Dendritic cell treated with granulocyte-macrophage colony-stimulating factor and Interleukin-4, amounts not matched to agents 40 ng/mL and 50 ng/mL, for 4 days (primary cell): ENCODE results near the gene SKAP1.

Experiments used
- H3K27ac Mint-ChIP-seq: one replicate; pipeline ENCODE4 v1.8.0; 2022; ENCODE audit warnings: mild to moderate bottlenecking, mixed read lengths
- H3K27me3 Mint-ChIP-seq: one replicate; pipeline ENCODE4 v1.8.0; 2022; ENCODE audit warnings: mild to moderate bottlenecking, mixed read lengths
- H3K36me3 Mint-ChIP-seq: one replicate; pipeline ENCODE4 v1.8.0; 2022; ENCODE audit warnings: low read depth, mixed read lengths
- H3K4me1 Mint-ChIP-seq: one replicate; pipeline ENCODE4 v1.8.0; 2022; ENCODE audit warnings: low read depth, mixed read lengths
- H3K4me3 Mint-ChIP-seq: one replicate; pipeline ENCODE4 v1.8.0; 2022; ENCODE audit warnings: mild to moderate bottlenecking, moderate library complexity, mixed read lengths
- H3K9me3 Mint-ChIP-seq: one replicate; pipeline ENCODE4 v1.8.0; 2022; ENCODE audit warnings: mixed read lengths
- intact Hi-C: fragments of 100-400 bp; cut with micrococcal nuclease; formaldehyde crosslinking; loops from one replicate; pipeline ENCODE4 v1.15.0; 2022

The SKAP1 gene

DNA sequence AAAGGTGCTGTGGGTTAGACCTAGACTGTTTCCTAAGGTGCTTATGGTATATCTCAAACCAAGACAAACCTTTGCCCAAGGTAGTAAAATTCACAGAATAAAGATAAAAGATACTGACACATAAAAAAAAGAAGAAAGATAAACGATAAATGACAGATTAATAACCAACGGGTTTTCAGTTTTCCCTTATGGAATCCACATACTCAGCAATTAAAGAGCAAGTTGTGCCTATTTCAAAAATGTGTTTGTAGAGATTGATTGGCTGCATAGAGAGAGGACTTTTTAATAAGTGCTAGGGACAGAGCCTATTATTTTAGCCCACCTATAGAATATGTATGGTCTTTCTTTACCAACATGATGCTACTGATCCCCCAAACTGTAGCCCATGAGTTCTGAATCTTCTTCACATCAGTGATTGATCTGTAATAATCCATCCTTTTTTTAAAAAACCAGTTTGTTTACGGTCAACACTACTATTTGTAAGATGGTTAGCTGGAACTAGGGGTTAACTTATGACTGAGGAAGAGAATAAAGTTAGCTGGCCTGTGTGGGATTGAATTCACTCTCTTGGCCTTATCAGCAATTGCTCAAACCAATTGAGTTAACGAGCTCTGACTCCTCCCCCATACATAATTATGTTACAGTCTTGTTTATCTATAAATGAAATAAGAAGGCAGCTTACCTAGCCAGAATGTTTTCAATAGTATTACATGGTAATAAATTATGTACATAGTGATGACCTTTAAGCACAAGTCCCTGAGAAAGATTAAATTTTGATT is 268.7 kb downstream of the SKAP1 start:
- H3K9me3 Mint-ChIP-seq: no peaks in the 10 kb centered on the region
- H3K27me3 Mint-ChIP-seq: peaks cover 6% of the 10 kb centered on the region
- intact Hi-C loops: no loop called here
- peaks cover 8% of the 10 kb centered on the region for H3K4me1 Mint-ChIP-seq
- H3K27ac Mint-ChIP-seq: no peak overlapping the region
- no peak overlapping the region for H3K4me3 Mint-ChIP-seq
- H3K36me3 Mint-ChIP-seq: no peaks in the 10 kb centered on the region

GRCh38 chr17:48160177-48161081 is 269.6 kb downstream of the SKAP1 start:
- no peaks in the 10 kb centered on the region for H3K9me3 Mint-ChIP-seq
- H3K4me1 Mint-ChIP-seq: peaks cover 8% of the 10 kb centered on the region
- H3K27me3 Mint-ChIP-seq: peaks cover 15% of the 10 kb centered on the region
- intact Hi-C loops: no loop called here
- no peak overlapping the region for H3K27ac Mint-ChIP-seq
- no peak overlapping the region for H3K4me3 Mint-ChIP-seq
- no peaks in the 10 kb centered on the region for H3K36me3 Mint-ChIP-seq

- Mint-ChIP-seq H3K36me3 (no peaks in the 10 kb centered on the region), H3K4me3 (no peak overlapping the region), H3K27me3 (peaks cover 23% of the 10 kb centered on the region), H3K4me1 (peaks cover 8% of the 10 kb centered on the region), H3K27ac (no peak overlapping the region), H3K9me3 (no peaks in the 10 kb centered on the region)
- intact Hi-C loops: no loop called here
Measured at GRCh38 chr17:48159232-48159631, 270.8 kb downstream of the SKAP1 start.

DNA sequence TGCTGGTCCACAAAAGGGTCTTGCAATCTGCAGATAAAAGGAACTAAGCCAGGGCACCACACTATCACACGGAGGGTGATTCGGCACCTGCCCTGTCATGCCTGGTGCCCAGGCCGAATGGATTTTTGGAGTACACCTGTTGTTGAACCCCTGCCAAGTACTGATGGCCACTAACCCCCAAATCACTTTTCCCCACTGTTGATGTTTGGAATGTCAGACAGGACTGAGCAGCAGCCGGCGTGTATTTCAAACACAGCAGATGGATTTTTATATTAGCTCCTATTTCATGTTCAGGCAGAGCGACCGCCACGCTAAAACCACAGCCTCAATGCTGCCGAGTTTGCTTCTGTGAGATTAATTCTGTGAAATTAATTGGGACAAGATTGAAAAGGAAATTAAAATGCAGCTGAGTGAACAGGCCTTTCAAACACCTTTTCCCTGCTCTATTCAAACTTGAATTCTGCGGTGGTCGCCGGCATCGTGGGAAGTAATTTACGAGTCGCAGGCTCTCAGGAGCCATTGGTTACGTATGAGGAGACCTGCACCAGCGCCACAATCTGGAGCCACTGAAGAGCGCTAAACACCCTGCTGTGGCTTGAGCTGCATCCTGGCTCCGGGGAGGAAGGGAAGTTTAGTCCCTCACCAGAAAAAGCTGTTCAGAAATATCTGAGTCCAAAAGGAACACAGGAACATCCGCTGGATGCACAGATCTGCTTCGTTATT is 274.0 kb downstream of the SKAP1 start:
- H3K4me1 Mint-ChIP-seq: peaks cover 15% of the 10 kb centered on the region
- no peak overlapping the region for H3K4me3 Mint-ChIP-seq
- no peaks in the 10 kb centered on the region for H3K36me3 Mint-ChIP-seq
- intact Hi-C loops: no loop called here
- H3K9me3 Mint-ChIP-seq: no peaks in the 10 kb centered on the region
- no peak overlapping the region for H3K27ac Mint-ChIP-seq
- H3K27me3 Mint-ChIP-seq: peaks cover 37% of the 10 kb centered on the region

GRCh38 chr17:48153691-48154358 is 276.2 kb downstream of the SKAP1 start:
- peaks cover 45% of the 10 kb centered on the region for H3K27me3 Mint-ChIP-seq
- no peaks in the 10 kb centered on the region for H3K36me3 Mint-ChIP-seq
- H3K4me1 Mint-ChIP-seq: peaks cover 8% of the 10 kb centered on the region
- intact Hi-C loops: no loop called here
- H3K9me3 Mint-ChIP-seq: no peaks in the 10 kb centered on the region
- H3K4me3 Mint-ChIP-seq: no peak overlapping the region
- no peak overlapping the region for H3K27ac Mint-ChIP-seq

DNA sequence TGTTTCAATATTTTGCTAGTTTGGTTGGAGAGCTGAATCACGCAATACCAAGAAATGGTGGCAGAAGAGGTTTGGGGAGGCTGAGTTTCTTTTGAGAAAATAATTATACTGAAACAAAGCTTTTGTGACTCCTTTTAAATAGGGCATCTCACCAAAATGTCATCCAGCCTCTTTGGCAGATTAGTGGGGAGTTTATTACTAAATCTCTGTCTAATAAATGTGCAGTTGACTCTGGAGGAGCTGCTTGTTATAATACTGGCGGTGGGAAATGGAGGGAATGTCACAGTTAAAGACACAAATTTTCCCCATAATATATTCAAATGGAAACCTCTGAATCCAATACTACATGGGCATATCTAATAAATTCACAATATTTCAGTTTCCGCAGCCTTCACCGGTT is 277.7 kb downstream of the SKAP1 start:
- H3K9me3 Mint-ChIP-seq: no peaks in the 10 kb centered on the region
- H3K27ac Mint-ChIP-seq: no peak overlapping the region
- H3K36me3 Mint-ChIP-seq: no peaks in the 10 kb centered on the region
- peaks cover 54% of the 10 kb centered on the region for H3K27me3 Mint-ChIP-seq
- intact Hi-C loops: no loop called here
- peaks cover 8% of the 10 kb centered on the region for H3K4me1 Mint-ChIP-seq
- no peak overlapping the region for H3K4me3 Mint-ChIP-seq

- Mint-ChIP-seq H3K4me3 (no peak overlapping the region), H3K36me3 (no peaks in the 10 kb centered on the region), H3K4me1 (peaks cover 8% of the 10 kb centered on the region), H3K27me3 (peaks cover 50% of the 10 kb centered on the region), H3K9me3 (no peaks in the 10 kb centered on the region), H3K27ac (no peak overlapping the region)
- intact Hi-C loops: no loop called here
Measured at GRCh38 chr17:48151220-48151619, 278.8 kb downstream of the SKAP1 start.

DNA sequence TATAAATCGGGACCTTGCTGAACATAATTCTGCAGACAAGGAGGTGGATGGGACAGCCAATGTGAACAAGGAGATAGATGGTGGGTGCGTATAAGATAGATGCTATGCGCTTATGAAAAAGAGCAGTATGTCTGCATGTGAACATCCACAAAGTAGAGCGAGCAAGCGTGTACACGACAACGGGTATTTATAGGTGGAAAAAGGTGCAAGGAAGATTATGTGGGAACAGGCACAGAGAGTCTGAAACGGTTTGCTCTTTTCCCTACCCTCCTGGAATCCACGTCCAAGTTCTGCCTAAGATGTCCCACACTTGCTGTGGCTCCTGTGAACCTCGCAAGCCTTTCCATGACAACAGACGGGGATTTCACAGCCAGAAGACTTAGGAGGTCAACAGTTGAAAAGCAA is 279.4 kb downstream of the SKAP1 start:
- peaks cover 8% of the 10 kb centered on the region for H3K4me1 Mint-ChIP-seq
- no peaks in the 10 kb centered on the region for H3K9me3 Mint-ChIP-seq
- peaks cover 44% of the 10 kb centered on the region for H3K27me3 Mint-ChIP-seq
- intact Hi-C loops: no loop called here
- H3K36me3 Mint-ChIP-seq: no peaks in the 10 kb centered on the region
- no peak overlapping the region for H3K4me3 Mint-ChIP-seq
- no peak overlapping the region for H3K27ac Mint-ChIP-seq

GRCh38 chr17:48149787-48150463 is 280.1 kb downstream of the SKAP1 start:
- Mint-ChIP-seq H3K36me3 (no peaks in the 10 kb centered on the region), H3K27me3 (peaks cover 38% of the 10 kb centered on the region), H3K4me3 (no peak overlapping the region), H3K9me3 (no peaks in the 10 kb centered on the region), H3K27ac (no peak overlapping the region), H3K4me1 (peaks cover 8% of the 10 kb centered on the region)
- intact Hi-C loops: no loop called here

DNA sequence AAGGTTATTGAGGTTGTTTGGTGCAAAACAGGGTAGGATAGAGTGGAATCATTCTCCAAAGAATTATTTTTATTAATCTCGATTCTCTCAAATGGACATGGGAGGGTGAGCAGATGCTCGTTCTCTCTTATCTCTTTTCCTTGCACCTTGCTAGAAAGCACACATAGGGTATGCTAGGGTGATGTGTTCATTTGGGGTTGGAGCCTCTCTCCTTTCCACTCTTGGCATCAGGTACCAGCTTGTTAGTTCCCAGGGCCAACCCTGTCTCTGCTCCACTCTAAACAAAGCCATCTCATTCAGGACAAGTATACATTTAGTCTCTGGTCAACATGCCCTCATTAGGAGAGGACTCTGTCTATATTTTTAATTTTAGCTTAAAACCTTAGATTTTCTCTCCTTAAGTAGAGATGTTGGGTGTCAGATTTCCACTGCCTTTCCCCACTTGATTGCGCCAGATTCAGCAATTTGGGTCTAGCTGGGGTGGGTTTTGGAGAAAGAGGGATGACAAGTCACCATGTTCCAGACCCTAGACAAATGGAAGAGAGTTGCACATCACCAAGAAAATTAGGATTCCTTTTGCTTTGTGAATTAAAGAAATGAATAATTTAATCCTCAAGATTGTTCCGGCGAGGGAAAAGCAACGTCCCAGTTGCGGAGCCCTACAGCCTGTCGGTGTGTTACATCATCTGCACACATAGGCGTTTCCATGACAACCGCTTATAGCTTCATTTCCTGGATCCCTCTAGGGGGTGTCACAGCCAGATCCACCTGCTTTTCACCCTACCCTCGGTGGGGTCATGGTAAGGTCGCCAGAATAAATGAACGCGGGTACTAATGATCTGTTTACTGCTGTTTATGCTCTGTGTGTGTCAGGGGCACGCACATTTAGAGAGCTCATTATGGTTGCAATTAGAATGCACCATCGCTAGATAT is 280.9 kb downstream of the SKAP1 start:
- intact Hi-C loops: no loop called here
- no peak overlapping the region for H3K4me3 Mint-ChIP-seq
- H3K27me3 Mint-ChIP-seq: peaks cover 33% of the 10 kb centered on the region
- H3K27ac Mint-ChIP-seq: no peak overlapping the region
- no peaks in the 10 kb centered on the region for H3K36me3 Mint-ChIP-seq
- H3K4me1 Mint-ChIP-seq: peaks cover 8% of the 10 kb centered on the region
- H3K9me3 Mint-ChIP-seq: no peaks in the 10 kb centered on the region

DNA sequence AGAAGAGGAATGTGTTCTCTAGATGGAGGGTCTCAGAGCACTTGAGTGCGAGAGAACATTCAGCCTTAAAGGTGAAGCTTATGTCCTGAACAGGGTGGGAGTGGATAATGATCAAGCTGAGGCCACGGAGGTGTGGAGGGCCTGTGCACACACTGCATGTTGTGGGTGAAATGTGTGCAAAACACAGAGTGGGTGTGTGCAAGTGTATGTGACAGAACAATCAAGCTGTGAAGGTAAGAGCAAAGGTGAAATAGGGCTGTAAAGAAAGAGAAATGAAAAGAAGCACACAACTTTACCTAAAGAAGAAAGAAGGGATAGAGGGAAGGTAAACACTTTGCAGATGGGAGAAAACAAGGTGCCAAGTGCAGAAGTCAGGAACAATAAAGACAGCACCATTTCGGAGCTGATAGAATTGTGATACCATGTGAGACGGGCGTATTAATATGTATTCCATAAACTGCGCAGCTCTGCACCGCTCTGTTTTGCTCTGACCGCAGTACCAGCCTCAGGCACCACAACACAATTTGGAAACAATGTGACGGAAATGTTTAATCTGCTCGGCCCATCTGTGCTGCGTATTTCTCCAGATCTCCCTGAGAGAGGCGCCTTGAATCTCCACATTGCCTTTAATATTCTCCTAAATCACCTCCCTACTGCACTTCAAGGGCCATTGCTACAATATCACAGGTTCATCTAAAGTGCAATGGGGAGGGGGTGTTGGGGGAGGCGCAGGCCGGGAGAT is 281.8 kb downstream of the SKAP1 start:
- H3K4me3 Mint-ChIP-seq: no peak overlapping the region
- H3K27ac Mint-ChIP-seq: no peak overlapping the region
- no peaks in the 10 kb centered on the region for H3K9me3 Mint-ChIP-seq
- no peaks in the 10 kb centered on the region for H3K4me1 Mint-ChIP-seq
- peaks cover 32% of the 10 kb centered on the region for H3K27me3 Mint-ChIP-seq
- intact Hi-C loops: no loop called here
- H3K36me3 Mint-ChIP-seq: no peaks in the 10 kb centered on the region
